ENCODE data around the gene PLD4.

Gene PLD4

DNA sequence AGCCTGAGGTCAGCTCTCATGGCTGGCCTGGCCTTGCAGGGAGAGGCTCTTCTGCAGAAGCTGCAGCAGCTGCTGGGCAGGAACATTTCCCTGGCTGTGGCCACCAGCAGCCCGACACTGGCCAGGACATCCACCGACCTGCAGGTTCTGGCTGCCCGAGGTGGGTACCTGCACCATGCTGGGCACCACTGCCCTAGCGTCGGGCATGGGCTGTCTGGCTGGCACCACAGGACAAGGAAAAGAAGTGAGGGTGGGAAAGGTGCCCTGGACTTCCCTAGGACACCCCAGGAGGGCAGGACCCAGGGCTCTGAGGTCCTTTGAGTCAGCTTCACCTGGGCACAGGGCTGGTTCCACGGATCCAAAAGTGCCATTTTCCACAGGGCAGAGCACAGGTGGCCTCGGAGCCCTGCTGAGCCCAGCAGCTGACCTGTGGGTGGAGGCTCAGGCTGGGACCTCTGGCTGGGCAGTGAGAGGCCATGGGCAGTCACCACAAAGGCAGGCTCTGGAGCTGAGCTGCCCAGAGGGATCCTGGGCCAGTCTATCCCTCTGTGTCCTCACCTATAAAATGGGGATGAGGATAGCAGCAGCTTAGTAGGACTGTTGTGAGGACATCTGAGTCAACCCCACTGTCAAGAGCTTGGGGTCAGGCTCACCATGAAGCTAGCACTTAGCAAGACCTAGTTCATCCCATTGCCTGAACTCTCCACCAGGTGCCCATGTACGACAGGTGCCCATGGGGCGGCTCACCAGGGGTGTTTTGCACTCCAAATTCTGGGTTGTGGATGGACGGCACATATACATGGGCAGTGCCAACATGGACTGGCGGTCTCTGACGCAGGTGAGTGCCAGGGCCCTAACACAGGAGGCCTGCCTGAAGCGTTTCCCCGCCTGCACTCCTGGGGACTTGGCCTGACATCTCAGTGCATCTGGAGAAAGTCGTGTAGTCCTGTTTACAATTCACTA lies 4.9 kb downstream of the PLD4 start:
- DNase-seq, result no peak

DNA sequence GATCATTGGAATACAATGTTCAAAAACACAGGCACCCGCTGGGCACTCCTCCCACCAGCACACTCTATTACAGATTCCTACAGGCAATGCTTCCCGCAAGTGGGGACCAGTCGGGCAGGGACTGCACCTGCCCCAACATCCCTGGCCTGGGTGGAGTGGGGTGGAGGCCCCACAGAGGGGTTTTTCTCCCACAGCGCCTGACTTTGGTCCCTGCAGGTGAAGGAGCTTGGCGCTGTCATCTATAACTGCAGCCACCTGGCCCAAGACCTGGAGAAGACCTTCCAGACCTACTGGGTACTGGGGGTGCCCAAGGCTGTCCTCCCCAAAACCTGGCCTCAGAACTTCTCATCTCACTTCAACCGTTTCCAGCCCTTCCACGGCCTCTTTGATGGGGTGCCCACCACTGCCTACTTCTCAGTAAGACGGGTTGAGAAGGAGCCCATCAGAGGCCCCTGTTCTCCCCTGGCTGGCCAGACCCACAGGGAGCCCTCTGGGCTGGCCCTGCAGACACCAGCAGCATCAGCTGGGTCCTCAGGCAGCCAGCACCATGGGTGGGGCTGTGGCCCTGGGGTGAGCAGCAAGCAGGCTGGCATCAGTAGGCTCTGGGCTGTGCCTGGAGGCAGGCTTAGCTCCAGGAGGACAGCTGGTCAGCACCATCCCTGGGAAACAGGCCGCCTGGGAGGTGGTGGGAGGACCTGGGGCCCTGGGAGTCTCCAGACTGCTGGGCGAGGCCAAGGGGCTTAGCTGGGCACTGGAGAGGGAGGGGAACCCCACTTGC lies 6.0 kb downstream of the PLD4 start:
- no peak for DNase-seq

DNA sequence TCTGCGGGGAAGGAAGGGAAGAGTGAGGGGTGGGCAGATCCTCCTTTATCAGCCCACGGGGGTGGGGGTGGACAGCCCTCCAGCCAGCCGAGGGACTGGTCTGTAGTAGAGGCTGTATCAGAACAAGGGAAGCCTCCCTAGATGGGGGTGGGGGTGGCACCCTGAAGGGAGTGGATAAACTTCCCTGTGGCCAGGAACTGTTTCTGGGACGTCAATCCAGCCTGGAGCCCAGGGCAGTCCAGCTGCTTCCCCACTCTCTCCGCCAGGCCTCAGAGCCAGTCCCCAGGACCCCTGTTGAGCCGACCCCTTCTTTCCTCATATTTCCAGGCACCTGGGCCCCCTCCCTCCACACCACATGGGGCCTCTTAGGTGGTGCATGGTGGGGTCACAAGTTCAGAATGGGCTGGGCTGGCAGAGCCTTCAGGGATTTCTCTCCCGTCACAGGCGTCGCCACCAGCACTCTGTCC lies 6.7 kb downstream of the PLD4 start:
- no peak for DNase-seq

DNA sequence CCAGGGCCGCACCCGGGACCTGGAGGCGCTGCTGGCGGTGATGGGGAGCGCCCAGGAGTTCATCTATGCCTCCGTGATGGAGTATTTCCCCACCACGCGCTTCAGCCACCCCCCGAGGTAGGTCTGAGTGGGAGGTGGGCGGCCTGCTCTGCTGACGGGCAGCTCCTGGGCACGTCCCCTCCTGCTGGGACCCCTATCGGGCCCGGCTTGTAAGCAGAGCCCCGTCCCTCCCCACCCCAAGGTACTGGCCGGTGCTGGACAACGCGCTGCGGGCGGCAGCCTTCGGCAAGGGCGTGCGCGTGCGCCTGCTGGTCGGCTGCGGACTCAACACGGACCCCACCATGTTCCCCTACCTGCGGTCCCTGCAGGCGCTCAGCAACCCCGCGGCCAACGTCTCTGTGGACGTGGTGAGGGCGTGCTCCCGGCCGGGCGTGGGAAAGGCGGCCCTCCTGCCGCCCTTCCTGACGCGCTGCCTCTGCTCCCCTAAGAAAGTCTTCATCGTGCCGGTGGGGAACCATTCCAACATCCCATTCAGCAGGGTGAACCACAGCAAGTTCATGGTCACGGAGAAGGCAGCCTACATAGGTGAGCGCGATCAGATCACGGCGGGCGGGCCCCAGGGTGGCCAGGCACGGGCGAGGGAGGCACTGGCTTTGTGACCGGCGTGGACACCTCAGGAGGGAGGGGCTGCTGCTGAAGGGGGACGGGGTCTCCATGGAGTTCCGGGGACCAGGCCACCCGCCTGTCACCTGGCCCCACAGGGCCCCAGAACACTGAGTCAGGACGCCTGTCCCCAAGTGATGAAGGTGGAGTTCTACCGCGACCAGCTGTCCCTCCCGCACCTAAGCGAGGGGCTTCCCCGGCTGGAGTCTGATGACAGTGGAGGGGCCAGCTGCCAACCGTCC lies 7.3 kb downstream of the PLD4 start:
- no peak for DNase-seq

DNA sequence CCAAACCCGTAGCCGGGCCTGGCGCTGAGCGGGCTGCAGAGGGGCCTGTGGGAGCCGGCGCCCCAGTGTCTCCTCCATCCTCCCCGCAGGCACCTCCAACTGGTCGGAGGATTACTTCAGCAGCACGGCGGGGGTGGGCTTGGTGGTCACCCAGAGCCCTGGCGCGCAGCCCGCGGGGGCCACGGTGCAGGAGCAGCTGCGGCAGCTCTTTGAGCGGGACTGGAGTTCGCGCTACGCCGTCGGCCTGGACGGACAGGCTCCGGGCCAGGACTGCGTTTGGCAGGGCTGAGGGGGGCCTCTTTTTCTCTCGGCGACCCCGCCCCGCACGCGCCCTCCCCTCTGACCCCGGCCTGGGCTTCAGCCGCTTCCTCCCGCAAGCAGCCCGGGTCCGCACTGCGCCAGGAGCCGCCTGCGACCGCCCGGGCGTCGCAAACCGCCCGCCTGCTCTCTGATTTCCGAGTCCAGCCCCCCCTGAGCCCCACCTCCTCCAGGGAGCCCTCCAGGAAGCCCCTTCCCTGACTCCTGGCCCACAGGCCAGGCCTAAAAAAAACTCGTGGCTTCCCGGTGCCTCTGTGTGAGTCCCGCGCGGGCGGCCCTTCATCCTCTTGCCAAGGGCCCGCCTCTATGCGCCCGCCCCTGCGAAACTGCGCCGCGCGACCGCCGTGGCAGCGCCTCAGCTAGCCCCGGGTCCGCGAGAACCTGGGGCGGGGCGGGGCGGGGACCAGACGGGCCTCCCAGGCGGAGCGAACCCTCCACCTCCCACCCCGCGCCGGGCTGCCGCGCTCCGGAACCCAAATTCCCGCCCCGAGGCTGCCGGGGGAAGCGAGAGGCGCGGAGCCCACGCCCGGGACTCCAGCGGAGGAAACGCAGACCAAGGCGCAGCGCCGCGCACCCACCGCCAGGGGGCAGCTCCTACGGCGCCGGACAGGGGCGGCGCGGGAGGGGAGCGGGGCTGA lies 8.3 kb downstream of the PLD4 start:
- peak; percentile 69 to 88 (median 76) for DNase-seq

DNA sequence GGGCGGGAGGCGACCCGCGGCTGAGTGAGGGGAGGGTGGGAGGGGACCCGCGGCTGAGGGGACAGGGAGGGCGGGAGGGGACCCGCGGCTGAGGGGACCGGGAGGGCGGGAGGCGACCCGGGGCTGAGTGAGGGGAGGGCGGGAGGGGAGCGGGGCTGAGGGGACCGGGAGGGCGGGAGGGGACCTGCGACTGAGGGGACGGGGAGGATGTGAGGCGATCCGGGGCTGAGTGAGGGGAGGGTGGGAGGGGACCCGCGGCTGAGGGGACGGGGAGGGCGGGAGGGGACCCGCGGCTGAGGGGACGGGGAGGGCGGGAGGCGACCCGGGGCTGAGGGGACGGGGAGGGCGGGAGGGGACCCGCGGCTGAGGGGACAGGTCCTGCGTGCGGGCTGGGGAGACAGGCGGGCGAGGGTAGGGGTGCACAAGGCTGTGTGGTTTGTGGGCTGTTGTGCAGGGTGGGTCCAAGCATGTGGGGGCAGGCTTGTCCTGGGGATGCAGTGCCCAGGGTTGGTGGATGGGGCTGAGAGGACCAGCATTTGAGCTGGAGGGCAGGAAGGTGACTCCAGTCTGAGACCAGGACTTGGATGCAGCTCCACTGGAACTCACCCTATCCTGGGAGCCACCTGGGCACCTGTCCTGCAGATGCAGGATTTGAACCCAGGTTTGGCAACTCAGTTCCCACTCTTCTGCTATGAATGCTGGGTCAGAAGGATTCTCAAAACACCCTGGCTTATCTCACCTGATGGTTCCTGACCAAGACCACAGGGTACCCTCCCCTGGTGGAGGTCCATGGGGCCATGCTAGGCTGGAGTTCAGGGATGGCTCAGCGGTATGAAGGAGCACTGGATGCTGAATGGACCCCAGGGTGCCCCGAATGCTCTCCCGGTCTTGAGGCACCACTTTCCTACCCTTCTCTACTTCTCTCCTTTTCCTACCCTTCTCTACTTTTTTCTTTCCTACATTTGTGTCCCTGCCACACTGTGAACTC lies 9.4 kb downstream of the PLD4 start:
- no peak for DNase-seq

DNA sequence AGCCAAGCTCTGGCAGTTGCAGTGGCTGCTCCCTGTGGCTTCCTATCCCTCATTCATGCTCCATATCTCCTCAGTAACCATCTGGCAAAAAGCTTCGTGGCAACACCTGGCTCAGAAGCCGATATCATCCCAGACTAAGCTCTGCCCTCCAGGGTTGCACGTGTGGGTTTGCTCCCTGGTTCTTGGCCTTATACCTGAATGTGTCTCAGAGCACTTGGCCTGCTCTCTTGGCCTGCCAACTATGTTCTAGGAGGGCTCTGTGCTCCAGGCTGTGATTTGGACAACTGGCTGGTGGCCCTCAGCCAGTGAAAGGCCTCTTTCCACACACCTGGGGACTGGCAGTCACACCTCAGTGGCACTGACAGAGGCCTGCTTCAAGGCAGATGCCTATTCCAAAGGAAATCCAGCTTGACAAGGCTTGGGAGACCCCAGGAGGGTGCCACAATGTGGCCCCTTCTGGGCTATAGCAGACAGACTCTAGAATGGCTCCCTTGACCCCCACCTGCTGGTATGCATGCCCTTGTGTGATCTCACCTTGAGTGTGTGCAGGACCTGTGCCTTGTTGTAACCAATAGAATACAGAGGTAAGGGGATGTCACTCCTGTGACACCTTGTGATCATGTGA lies 10.5 kb downstream of the PLD4 start:
- no peak for DNase-seq

GRCh38 chr14:104935955-104936354 lies 11.3 kb downstream of the PLD4 start:
- no peak for DNase-seq

DNA sequence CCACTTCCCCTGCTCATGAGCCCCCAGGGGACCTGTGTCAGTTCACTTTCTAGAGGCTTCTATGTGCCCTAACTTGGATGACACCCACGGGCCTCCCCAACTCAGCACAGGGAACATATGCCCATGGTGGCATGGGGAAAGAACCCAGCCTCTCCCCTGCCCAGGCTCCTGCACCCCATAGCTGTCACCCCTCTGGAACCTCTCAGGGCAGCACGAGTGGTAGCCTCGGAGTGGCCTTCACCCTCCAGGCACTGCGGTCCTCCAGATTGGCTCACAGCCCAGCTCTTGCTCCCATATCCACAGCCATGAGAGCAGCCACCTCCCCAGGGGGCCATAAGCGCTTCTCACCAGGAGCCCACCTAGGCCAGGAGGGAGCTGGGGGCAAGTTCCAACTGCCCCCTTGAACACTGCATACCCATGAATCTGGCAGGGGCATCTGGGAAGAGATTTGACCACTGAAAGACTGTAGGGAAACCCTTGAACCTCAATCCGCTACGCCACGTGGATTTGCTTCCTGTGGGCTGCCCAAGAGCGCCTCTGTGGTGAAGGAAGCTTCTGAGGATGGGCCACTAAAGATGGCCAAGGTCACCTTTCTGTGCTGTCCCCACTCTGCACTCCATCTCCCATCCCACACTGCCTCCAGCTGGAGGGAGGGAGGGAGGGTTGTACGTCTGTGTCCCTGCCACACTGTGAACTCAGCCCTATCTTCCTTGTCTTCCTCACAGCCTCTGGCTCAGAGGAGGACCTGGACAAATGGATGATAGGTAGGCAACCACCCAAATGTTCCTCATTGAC lies 11.9 kb downstream of the PLD4 start:
- no peak for DNase-seq

DNA sequence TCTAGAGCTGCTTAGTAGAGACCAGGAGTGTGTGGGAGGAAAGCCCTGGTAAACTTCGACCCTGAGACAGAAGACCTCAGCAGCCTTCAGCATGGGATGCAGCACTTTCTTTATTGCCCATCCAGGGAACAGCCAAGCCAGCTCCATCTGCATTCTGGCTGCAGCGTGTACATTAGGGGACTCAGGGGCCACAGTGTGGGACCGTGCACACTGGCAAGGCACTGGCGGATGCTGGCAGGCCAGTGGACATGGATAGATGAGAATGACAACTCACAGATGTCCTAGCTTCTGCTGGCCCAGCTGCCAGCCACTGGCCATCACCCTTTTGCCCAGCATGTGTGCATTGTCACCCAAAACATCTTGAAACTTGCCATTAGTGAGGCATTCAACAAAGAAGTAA lies 12.5 kb downstream of the PLD4 start:
- DNase-seq, result no peak

GRCh38 chr14:104937694-104938365 lies 13.2 kb downstream of the PLD4 start:
- DNase-seq, result no peak

DNA sequence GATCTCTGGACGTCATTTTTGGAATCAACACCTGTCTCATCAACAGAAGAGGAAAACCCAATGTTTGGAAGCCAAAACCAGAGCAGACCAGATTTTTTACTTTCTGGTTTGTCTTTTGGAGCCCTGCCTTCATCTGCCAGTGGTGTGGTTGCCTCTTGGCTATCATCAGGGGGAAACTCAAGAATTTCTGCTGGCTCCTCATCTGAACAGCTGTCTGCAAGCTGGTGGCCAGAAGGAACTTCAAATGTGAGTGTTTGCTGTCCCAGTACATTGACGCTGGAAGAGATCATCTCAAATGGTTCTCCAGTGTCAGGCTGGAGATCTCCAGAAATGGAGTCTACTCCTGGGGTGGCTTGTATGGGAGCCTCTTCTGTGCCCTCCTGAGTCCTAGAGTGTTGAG lies 13.8 kb downstream of the PLD4 start:
- no peak for DNase-seq

DNA sequence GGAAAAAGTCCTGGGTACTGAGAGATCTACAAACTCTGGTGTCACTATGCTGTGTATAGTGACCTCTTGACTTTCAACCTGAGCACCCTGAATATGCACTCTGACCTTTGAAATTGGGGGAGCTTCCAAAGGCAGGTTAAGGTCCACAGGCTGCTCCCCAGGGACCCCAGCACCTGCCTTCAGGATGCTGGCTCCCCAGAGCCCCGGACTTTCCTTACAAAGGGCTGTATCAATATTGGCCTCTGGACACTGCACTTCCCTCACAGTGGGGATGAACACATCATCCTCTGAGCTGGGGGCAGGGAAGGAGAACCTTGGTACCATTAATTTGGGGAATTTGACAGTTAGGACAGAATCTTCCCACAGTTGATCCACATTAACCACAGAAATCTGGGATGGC lies 14.3 kb downstream of the PLD4 start:
- DNase-seq, result no peak

DNA sequence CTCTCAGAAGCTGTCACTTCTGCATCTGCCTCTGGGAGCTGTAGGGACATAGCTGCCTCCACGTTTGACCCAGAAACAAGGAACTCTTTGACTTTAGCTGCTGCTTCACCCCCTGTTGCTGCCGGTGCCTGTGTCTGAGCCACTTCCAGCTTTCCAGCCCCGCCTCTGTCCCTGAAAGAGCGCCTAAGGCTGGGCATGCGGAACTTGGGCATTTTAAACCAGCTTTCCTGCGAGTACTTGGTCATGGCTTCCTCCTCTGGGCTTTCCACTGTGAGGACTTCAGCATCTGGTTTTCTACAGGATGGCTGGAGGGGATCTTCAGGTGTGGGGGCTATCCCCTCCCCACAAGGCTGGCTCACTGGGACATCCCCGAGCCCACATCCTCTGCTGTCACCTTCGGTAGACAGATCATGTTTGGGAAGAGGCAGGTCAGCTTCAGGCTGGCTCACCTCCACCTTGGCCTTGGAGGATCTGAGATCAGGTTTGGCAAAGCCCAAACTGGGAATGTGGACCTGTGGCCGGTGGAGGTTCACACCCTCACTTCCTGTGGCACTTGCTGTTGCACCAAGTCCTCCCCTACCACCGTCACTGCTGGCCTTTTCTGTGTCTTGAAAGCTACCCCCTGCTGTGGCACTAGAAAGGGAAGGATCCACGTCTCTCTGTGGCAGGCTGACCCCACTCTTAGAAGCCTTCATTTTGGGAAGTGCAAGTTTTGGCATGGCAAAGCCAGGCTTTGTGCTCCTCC lies 15.2 kb downstream of the PLD4 start:
- no peak for DNase-seq

DNA sequence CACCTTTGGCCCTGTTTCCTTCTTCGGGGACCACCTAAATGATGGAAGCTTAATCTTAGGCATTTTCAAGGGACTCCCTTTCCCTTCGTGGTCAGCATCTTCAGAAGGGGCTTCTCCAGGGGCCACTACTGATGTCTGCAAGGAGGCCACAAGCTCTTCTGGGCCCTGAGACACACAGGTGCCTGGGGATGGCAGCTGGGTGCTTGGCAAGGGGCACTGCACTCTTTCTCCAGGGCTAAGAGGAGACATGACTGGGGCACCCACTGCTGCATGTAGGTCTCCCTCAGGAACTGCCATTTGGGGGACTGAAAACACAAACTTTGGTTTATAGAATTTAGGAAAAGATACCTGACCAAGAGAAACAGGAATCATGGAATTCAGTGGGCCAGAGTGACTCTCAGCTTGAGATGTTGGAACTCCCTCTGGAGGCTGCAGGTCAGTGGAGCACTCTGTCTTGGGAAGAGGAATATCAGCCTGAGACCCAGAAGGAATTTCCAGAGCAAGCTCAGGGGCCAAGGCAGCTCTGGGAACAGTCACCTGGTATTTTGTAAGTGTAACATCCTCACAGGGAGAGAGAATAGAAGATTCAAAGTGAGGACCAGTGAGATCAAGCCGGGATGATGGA lies 16.0 kb downstream of the PLD4 start:
- DNase-seq, result no peak

GRCh38 chr14:104941508-104942365 lies 17.1 kb downstream of the PLD4 start:
- no peak for DNase-seq
